Measurements from ENCODE around the gene MLLT1.

- no peak for TF ChIP-seq EZH2 (IDR thresholded peaks at IDR 0.05; ENCODE audit: low read length, unreplicated experiment)
- TF ChIP-seq CTCF (conservative IDR thresholded peaks at IDR 0.05; ENCODE audit: low read depth, low read length): no peak
- TF ChIP-seq EZH2phosphoT487 (IDR thresholded peaks at IDR 0.05; ENCODE audit: borderline replicate concordance, low read length): no peak
Observed at GRCh38 chr19:6234527-6234926, 45.2 kb downstream of the MLLT1 start.

Measured in PC-3 (cell line).